ENCODE measurements around the gene XPO6.

DNA sequence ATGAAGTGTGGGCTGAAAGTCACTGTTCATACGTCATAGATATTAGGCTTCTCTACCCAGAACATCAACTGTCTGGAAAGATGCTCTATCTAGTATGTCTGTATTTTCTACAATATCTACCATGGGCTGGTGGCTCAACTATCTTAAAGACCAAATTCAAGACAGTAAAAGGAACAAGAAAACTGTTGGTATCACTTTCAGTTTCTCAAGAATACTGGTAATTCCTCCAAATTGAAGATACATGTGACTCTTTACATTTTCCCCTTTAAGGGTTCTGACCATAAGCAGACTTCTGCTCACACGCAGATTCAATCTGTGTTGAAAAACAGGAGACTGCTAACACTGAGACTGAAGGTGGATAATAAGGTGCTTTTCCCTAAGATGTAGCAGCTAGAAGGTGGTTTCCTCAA is 24.2 kb downstream of the XPO6 start:
- TF ChIP-seq ZNF266 (tag by site-specific recombination; IDR thresholded peaks at IDR 0.05; ENCODE audit: low read depth) (no peak), TCF7L2 (IDR thresholded peaks at IDR 0.05; ENCODE audit: borderline replicate concordance, low read depth, low read length) (no peak), ZNF148 (tag by site-specific recombination; IDR thresholded peaks at IDR 0.05; ENCODE audit: borderline replicate concordance) (no peak), CTCF (tag by site-specific recombination; IDR thresholded peaks at IDR 0.05) (no peak), ZNF510 (tag by site-specific recombination; IDR thresholded peaks at IDR 0.05; ENCODE audit: insufficient replicate concordance) (no peak), ZNF549 (tag by site-specific recombination; IDR thresholded peaks at IDR 0.05) (no peak), ZBTB26 (tag by site-specific recombination; optimal IDR thresholded peaks at IDR 0.05) (no peak)
- TF ChIP-seq, protein P1, sequence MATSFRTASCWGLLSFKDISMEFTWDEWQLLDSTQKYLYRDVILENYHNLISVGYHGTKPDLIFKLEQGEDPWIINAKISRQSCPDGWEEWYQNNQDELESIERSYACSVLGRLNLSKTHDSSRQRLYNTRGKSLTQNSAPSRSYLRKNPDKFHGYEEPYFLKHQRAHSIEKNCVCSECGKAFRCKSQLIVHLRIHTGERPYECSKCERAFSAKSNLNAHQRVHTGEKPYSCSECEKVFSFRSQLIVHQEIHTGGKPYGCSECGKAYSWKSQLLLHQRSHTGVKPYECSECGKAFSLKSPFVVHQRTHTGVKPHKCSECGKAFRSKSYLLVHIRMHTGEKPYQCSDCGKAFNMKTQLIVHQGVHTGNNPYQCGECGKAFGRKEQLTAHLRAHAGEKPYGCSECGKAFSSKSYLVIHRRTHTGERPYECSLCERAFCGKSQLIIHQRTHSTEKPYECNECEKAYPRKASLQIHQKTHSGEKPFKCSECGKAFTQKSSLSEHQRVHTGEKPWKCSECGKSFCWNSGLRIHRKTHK (tag by site-specific recombination; IDR thresholded peaks at IDR 0.05) = no peak

Data from HEK293 (cell line).